Neural cell (in vitro differentiated cells): ENCODE results near the gene GPR17. TPM values are rescaled to one million over a fixed set of nuclear protein-coding genes. Genes with fewer than 3 reads are reported as not detected.

Source experiments
- H2AFZ ChIP-seq: fragments of 200-600, 300-800 bp; sonication (generic), shearing (Covaris generic); 2 replicates; pipeline ENCODE4 v1.6.0; 2014; ENCODE audit warnings: low read depth, mild to moderate bottlenecking, antibody characterized with exemption, low read length, moderate library complexity
- H3F3A ChIP-seq: fragments of 200-600 bp; shearing (Covaris generic); 2 replicates; pipeline ENCODE4 v1.6.1; 2016; ENCODE audit warnings: mild to moderate bottlenecking, moderate library complexity, mixed read lengths, antibody characterized with exemption, low read length; ENCODE audit not compliant: insufficient read depth, poor library complexity, severe bottlenecking
- H3K27ac ChIP-seq: fragments of 200-600, 300-800 bp; sonication (generic), shearing (Covaris generic); 2 replicates; pipeline ENCODE4 v1.5.1; 2014; ENCODE audit warnings: mild to moderate bottlenecking, low read length, moderate library complexity
- H3K27me3 ChIP-seq: fragments of 300-800, 200-600 bp; sonication (generic), shearing (Covaris generic); 2 replicates; pipeline ENCODE4 v1.6.0; 2014; ENCODE audit warnings: mild to moderate bottlenecking, low read depth, low read length, moderate library complexity; ENCODE audit not compliant: insufficient read depth
- H3K36me3 ChIP-seq: fragments of 300-800, 200-600 bp; sonication (generic), shearing (Covaris generic); 2 replicates; pipeline ENCODE4 v1.5.1; 2014; ENCODE audit warnings: mild to moderate bottlenecking, antibody characterized with exemption, low read length, moderate library complexity; ENCODE audit not compliant: insufficient read depth
- H3K4me2 ChIP-seq: fragments of 300-800, 200-600 bp; sonication (generic), shearing (Covaris generic); 2 replicates; pipeline ENCODE4 v1.6.0; 2014; ENCODE audit warnings: mild to moderate bottlenecking, low read length
- H3K4me3 ChIP-seq: fragments of 300-800, 200-600 bp; sonication (generic), shearing (Covaris generic); 2 replicates; pipeline ENCODE4 v1.5.1; 2014; ENCODE audit warnings: mild to moderate bottlenecking, low read length, moderate library complexity
- H3K79me2 ChIP-seq: fragments of 200-600 bp; shearing (Covaris generic); replicated peaks from 2 replicates; pipeline ENCODE4 v1.6.0; 2014; ENCODE audit warnings: mild to moderate bottlenecking, low read length, moderate library complexity; ENCODE audit not compliant: insufficient read depth
- H3K9ac ChIP-seq: fragments of 300-800, 200-600 bp; sonication (generic), shearing (Covaris generic); 2 replicates; pipeline ENCODE4 v1.6.1; 2016; ENCODE audit warnings: mild to moderate bottlenecking, low read length, mixed read lengths
- H3K9me2 ChIP-seq: fragments of 200-600 bp; shearing (Covaris generic); 2 replicates; pipeline ENCODE4 v1.6.1; 2016; ENCODE audit warnings: mild to moderate bottlenecking, low read length, mixed read lengths; ENCODE audit not compliant: insufficient read depth
- H3K9me3 ChIP-seq: fragments of 200-600, 300-800 bp; sonication (generic), shearing (Covaris generic); 2 replicates; pipeline ENCODE4 v1.6.1; 2016; ENCODE audit warnings: mild to moderate bottlenecking, mixed run types, low read length, moderate library complexity, mixed read lengths
- H4K20me1 ChIP-seq: fragments of 200-600 bp; shearing (Covaris generic); 2 replicates; pipeline ENCODE4 v1.6.1; 2016; ENCODE audit warnings: mild to moderate bottlenecking, mixed run types; ENCODE audit not compliant: insufficient read depth
- EP300 ChIP-seq: fragments of 450-650 bp; conservative IDR thresholded peaks from 2 replicates; pipeline ENCODE4 v1.6.1; 2014; ENCODE audit warnings: antibody characterized with exemption, mild to moderate bottlenecking, moderate library complexity; ENCODE audit not compliant: poor library complexity, severe bottlenecking
- EZH2 ChIP-seq: fragments of 200-600, 300-800 bp; shearing (Covaris generic), sonication (generic); IDR thresholded peaks from 2 replicates; pipeline ENCODE4 v1.6.1; 2014; ENCODE audit warnings: antibody characterized with exemption, low read length, borderline replicate concordance, mild to moderate bottlenecking; ENCODE audit not compliant: insufficient read depth, poor library complexity, severe bottlenecking
- MXI1 ChIP-seq: fragments of 450-650 bp; conservative IDR thresholded peaks from 2 replicates; pipeline ENCODE4 v1.6.1; 2014; ENCODE audit warnings: antibody characterized with exemption, mild to moderate bottlenecking; ENCODE audit not compliant: poor library complexity, severe bottlenecking
- POLR2AphosphoS5 ChIP-seq: IDR thresholded peaks from 2 replicates; pipeline ENCODE4 v1.6.1; 2012
- RAD21 ChIP-seq: fragments of 450-650 bp; conservative IDR thresholded peaks from 2 replicates; pipeline ENCODE4 v1.6.1; 2014; ENCODE audit warnings: antibody characterized with exemption, mild to moderate bottlenecking, moderate library complexity
- SMC3 ChIP-seq: fragments of 450-650 bp; conservative IDR thresholded peaks from 2 replicates; pipeline ENCODE4 v1.6.1; 2014; ENCODE audit warnings: antibody characterized with exemption, mild to moderate bottlenecking, moderate library complexity; ENCODE audit not compliant: poor library complexity
- TAF1 ChIP-seq: IDR thresholded peaks from 2 replicates; pipeline ENCODE4 v1.6.1; 2012; ENCODE audit warnings: low read depth
- polyA plus RNA-seq: library from polyadenylated mRNA; depleted of rRNA; stranded (reverse); fragments of >200 nt; gene quantifications from 2 replicates; pipeline ENCODE4 v1.2.3, GENCODE V29; 2014
- TF ChIP-seq, protein P1 (sequence below): fragments of 450-650 bp; IDR thresholded peaks from 2 replicates; pipeline ENCODE4 v1.5.1; 2014; ENCODE audit warnings: antibody characterized with exemption, mild to moderate bottlenecking, moderate library complexity; ENCODE audit not compliant: poor library complexity, severe bottlenecking
- TF ChIP-seq, protein P2 (sequence below): IDR thresholded peaks from 2 replicates; pipeline ENCODE4 v1.6.1; 2012; ENCODE audit warnings: borderline replicate concordance

GPR17 gene
- polyA plus RNA-seq, 1 donor from 2014 or later, result not detected

DNA sequence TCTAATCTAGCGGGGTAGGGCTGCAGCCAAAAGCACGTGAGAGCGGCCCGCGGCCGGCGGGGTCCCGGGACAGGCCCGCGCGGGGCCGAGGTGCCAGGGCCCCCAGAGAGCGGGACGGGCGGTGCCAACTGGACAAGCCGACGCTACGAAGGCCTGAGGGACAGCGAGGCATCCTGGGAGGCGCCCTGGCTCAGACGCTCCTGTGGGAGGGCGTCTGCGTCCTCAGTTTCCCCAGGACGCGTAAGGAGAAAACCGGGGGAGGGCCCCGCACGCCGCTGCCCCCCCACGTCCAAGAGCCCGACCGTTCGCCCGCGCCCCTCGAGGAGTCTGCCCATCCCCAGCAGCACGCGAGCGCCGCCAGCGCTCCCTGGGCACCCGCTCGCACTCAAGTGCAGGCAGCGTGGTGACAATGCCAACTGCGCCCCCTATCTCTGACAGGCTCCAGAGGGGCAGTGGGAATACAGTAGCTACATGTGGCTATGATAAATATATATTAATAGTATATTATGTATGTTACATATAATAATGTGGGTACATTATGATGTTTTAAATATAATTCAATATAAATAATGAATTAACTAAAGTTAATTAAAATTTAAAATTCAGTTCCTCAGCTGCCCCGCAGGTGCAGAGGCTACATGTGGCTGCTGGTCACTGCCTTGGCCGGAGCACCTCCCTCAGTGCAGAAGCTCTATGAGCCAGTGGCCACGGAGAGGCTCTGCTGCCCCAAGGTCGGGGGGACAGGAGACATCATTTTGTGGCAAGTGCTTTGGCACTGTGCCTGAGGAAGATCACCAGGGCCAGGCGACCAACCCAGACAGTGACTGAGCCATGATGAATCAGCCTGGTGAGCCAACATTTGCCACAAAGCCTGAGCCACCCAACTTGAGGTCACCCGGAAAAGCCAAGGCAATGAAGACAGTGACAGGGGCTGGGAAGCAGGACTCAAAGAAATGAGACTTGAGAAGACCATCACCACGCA lies 49.8 kb downstream of the GPR17 start:
- Histone ChIP-seq H3K36me3 (no peaks in the 10 kb centered on the region), H2AFZ (no peak overlapping the region), H4K20me1 (no peaks in the 10 kb centered on the region), H3K9ac (no peak overlapping the region), H3K4me3 (no peak overlapping the region), H3F3A (no peaks in the 10 kb centered on the region), H3K4me2 (no peak overlapping the region), H3K79me2 (no peaks in the 10 kb centered on the region), H3K9me3 (no peaks in the 10 kb centered on the region), H3K9me2 (no peaks in the 10 kb centered on the region), H3K27me3 (peaks cover 2% of the 10 kb centered on the region), H3K27ac (no peak overlapping the region)
- TF ChIP-seq, protein P1, sequence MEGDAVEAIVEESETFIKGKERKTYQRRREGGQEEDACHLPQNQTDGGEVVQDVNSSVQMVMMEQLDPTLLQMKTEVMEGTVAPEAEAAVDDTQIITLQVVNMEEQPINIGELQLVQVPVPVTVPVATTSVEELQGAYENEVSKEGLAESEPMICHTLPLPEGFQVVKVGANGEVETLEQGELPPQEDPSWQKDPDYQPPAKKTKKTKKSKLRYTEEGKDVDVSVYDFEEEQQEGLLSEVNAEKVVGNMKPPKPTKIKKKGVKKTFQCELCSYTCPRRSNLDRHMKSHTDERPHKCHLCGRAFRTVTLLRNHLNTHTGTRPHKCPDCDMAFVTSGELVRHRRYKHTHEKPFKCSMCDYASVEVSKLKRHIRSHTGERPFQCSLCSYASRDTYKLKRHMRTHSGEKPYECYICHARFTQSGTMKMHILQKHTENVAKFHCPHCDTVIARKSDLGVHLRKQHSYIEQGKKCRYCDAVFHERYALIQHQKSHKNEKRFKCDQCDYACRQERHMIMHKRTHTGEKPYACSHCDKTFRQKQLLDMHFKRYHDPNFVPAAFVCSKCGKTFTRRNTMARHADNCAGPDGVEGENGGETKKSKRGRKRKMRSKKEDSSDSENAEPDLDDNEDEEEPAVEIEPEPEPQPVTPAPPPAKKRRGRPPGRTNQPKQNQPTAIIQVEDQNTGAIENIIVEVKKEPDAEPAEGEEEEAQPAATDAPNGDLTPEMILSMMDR, result no peak
- TF ChIP-seq EP300 (no peak), RAD21 (no peak), POLR2AphosphoS5 (no peak)
- TF ChIP-seq, protein P2, sequence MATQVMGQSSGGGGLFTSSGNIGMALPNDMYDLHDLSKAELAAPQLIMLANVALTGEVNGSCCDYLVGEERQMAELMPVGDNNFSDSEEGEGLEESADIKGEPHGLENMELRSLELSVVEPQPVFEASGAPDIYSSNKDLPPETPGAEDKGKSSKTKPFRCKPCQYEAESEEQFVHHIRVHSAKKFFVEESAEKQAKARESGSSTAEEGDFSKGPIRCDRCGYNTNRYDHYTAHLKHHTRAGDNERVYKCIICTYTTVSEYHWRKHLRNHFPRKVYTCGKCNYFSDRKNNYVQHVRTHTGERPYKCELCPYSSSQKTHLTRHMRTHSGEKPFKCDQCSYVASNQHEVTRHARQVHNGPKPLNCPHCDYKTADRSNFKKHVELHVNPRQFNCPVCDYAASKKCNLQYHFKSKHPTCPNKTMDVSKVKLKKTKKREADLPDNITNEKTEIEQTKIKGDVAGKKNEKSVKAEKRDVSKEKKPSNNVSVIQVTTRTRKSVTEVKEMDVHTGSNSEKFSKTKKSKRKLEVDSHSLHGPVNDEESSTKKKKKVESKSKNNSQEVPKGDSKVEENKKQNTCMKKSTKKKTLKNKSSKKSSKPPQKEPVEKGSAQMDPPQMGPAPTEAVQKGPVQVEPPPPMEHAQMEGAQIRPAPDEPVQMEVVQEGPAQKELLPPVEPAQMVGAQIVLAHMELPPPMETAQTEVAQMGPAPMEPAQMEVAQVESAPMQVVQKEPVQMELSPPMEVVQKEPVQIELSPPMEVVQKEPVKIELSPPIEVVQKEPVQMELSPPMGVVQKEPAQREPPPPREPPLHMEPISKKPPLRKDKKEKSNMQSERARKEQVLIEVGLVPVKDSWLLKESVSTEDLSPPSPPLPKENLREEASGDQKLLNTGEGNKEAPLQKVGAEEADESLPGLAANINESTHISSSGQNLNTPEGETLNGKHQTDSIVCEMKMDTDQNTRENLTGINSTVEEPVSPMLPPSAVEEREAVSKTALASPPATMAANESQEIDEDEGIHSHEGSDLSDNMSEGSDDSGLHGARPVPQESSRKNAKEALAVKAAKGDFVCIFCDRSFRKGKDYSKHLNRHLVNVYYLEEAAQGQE, result no peak

DNA sequence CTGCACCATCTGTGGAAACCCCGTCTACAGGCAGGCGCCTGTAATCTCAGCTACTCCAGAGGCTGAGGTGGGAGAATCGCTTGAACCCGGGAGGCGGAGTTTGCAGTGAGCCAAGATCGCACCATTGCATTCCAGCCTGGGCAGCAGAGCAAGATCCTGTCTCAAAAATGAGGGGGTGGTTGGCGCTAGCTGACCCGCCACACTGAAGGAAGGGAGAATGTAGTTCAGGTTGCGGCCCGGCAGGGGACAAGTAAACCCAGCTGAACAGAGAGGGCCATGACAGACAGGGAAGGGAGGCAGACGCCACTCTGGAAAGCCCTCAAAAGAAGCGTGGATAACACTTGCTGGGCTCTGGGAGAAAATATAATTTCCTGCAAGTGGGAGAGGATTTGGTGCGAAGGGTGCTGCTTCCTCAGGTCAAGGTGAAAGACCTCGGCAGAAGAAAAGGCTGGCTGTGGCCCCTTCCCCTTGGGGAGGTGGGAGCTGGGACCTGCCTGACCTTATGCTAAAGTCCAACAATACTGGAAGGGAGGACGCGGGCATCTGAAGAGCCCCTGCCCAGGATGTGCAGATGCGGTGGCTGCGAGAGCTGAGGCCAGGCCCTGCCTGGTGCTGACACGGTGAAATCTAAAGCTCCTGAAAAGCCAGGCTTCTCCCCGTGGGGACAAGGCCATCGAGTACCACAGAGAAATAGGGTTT lies 51.7 kb downstream of the GPR17 start:
- TF ChIP-seq, protein P2, result no peak
- TF ChIP-seq, protein P1, result no peak
- TF ChIP-seq TAF1 (no peak), EP300 (no peak), RAD21 (no peak), EZH2 (no peak), SMC3 (no peak), MXI1 (no peak), POLR2AphosphoS5 (no peak)
- Histone ChIP-seq H2AFZ (no peak overlapping the region), H3K4me2 (no peak overlapping the region), H3K79me2 (no peaks in the 10 kb centered on the region), H3K9ac (no peak overlapping the region), H3K27ac (no peak overlapping the region), H3K36me3 (no peaks in the 10 kb centered on the region), H3F3A (peaks cover 6% of the 10 kb centered on the region), H3K4me3 (no peak overlapping the region), H3K9me2 (no peaks in the 10 kb centered on the region), H3K27me3 (peaks cover 2% of the 10 kb centered on the region), H4K20me1 (no peaks in the 10 kb centered on the region), H3K9me3 (no peaks in the 10 kb centered on the region)
